Measurements from ENCODE around the gene IQCK.

The IQCK gene

GRCh38 chr16:19896951-19897350 is 178.9 kb downstream of the IQCK start:
- Histone ChIP-seq H2AFZ (no peak overlapping the region), H3K27me3 (ENCODE audit: control insufficient read depth, insufficient read depth, low read length) (no peaks in the 10 kb centered on the region), H3K9me3 (ENCODE audit: control insufficient read depth, low read length) (no peaks in the 10 kb centered on the region), H3K4me3 (ENCODE audit: low read depth, low read length) (no peak overlapping the region), H3K9ac (no peak overlapping the region), H3K4me1 (no peaks in the 10 kb centered on the region), H3K79me2 (no peaks in the 10 kb centered on the region), H3K4me2 (ENCODE audit: low read length) (no peak overlapping the region), H3K27ac (no peak overlapping the region), H3K36me3 (ENCODE audit: control insufficient read depth, insufficient read depth, low read length) (no peaks in the 10 kb centered on the region)
- no peak for TF ChIP-seq CTCF (IDR thresholded peaks at IDR 0.05)

GRCh38 chr16:19898166-19898565 is 180.1 kb downstream of the IQCK start:
- H3K79me2 ChIP-seq, result no peaks in the 10 kb centered on the region
- no peak for TF ChIP-seq CTCF (IDR thresholded peaks at IDR 0.05)
- no peak overlapping the region for H3K9ac ChIP-seq
- no peaks in the 10 kb centered on the region for H3K36me3 ChIP-seq (ENCODE audit: control insufficient read depth, insufficient read depth, low read length)
- H3K27me3 ChIP-seq (ENCODE audit: control insufficient read depth, insufficient read depth, low read length), result no peaks in the 10 kb centered on the region
- no peak overlapping the region for H3K4me3 ChIP-seq (ENCODE audit: low read depth, low read length)
- H3K27ac ChIP-seq, result no peak overlapping the region
- no peak overlapping the region for H2AFZ ChIP-seq
- H3K4me2 ChIP-seq (ENCODE audit: low read length), result no peak overlapping the region
- H3K9me3 ChIP-seq (ENCODE audit: control insufficient read depth, low read length), result no peaks in the 10 kb centered on the region
- H3K4me1 ChIP-seq, result no peaks in the 10 kb centered on the region

- Histone ChIP-seq H3K4me2 (ENCODE audit: low read length) (no peak overlapping the region), H3K9me3 (ENCODE audit: control insufficient read depth, low read length) (no peaks in the 10 kb centered on the region), H3K4me1 (no peaks in the 10 kb centered on the region), H2AFZ (peak overlapping the region; percentile 40), H3K4me3 (ENCODE audit: low read depth, low read length) (no peak overlapping the region), H3K27me3 (ENCODE audit: control insufficient read depth, insufficient read depth, low read length) (no peaks in the 10 kb centered on the region), H3K79me2 (no peaks in the 10 kb centered on the region), H3K27ac (no peak overlapping the region), H3K36me3 (ENCODE audit: control insufficient read depth, insufficient read depth, low read length) (no peaks in the 10 kb centered on the region), H3K9ac (no peak overlapping the region)
- TF ChIP-seq CTCF (IDR thresholded peaks at IDR 0.05), result peak; percentile 81
These were observed 181.0 kb downstream of the IQCK start for GRCh38 chr16:19898924-19899604.

- Histone ChIP-seq H3K27ac (no peak overlapping the region), H2AFZ (no peak overlapping the region), H3K9me3 (ENCODE audit: control insufficient read depth, low read length) (no peaks in the 10 kb centered on the region), H3K36me3 (ENCODE audit: control insufficient read depth, insufficient read depth, low read length) (no peaks in the 10 kb centered on the region), H3K79me2 (no peaks in the 10 kb centered on the region), H3K4me2 (ENCODE audit: low read length) (no peak overlapping the region), H3K9ac (no peak overlapping the region), H3K27me3 (ENCODE audit: control insufficient read depth, insufficient read depth, low read length) (no peaks in the 10 kb centered on the region), H3K4me1 (no peaks in the 10 kb centered on the region), H3K4me3 (ENCODE audit: low read depth, low read length) (no peak overlapping the region)
- no peak for TF ChIP-seq CTCF (IDR thresholded peaks at IDR 0.05)
These were observed 181.5 kb downstream of the IQCK start for GRCh38 chr16:19899605-19899955.

GRCh38 chr16:19901164-19901563 is 183.1 kb downstream of the IQCK start:
- Histone ChIP-seq H3K79me2 (no peaks in the 10 kb centered on the region), H3K4me1 (no peaks in the 10 kb centered on the region), H3K9me3 (ENCODE audit: control insufficient read depth, low read length) (no peaks in the 10 kb centered on the region), H3K27ac (no peak overlapping the region), H3K4me3 (ENCODE audit: low read depth, low read length) (no peak overlapping the region), H3K9ac (no peak overlapping the region), H3K36me3 (ENCODE audit: control insufficient read depth, insufficient read depth, low read length) (no peaks in the 10 kb centered on the region), H2AFZ (no peak overlapping the region), H3K27me3 (ENCODE audit: control insufficient read depth, insufficient read depth, low read length) (no peaks in the 10 kb centered on the region), H3K4me2 (ENCODE audit: low read length) (no peak overlapping the region)
- TF ChIP-seq CTCF (IDR thresholded peaks at IDR 0.05), result no peak
